Measurements from ENCODE around the gene SH3GL2.

SH3GL2 gene

DNA sequence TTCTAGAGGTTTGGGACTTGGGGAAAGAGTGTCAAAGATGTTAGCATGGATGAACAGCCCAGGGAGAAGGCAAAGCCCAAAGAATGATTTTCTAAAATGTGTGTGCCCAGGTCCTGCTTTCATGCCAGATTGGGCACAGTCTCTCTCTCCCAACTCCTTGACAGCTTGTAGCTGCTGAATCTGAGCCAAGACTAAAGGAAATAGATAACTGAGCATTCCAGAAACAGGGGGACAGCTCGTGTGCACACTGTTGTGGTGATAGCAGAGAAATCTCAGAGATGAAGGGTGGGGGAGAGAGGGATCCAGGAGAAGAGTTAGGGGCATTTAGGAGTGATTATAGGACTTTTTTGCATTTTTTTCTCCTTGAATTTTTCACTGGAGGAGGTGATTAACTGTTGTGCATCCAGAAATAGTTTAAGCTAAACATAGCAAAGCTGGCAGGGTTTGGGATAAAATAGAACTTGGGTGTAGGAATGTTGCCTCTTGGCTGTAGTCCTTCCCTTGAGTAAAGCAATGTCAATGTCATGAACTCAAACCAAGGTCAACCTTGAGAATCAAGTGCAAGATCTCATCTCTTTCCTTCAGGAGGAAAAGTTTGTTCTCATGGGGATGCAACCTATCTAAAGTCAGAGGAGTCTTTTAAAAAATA, 245.9 kb downstream of the SH3GL2 start:
- Histone ChIP-seq H3K9me3 (ENCODE audit: insufficient read depth, low read depth, low read length) (no peaks in the 10 kb centered on the region), H3K36me3 (ENCODE audit: insufficient read depth, low read depth, low read length) (no peaks in the 10 kb centered on the region), H3K4me3 (ENCODE audit: low read length) (no peak overlapping the region), H3K9ac (ENCODE audit: low read depth, low read length) (no peak overlapping the region), H3K27me3 (ENCODE audit: insufficient read depth, low read length) (no peaks in the 10 kb centered on the region), H3K4me1 (ENCODE audit: insufficient read depth, low read length) (peaks cover 9% of the 10 kb centered on the region), H3K27ac (ENCODE audit: low read length) (no peak overlapping the region)

DNA sequence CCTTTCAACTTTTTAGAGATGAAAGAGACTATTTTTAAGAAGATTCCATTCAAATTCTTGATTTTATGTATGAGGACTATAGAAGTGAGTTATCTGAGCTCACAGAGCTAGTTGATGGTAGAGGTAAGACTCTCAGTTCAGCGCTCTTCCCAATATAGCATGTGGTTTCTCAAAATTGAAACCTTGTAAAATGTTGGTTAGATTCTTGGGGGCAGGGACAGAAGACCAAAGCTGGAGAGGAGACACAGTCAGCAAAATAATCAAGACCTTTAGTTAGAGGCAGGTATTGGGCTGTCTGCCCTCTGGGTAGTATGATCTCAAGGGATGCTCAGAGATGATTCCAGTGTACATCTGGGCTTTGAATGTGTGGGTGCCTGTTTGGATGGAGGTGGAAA, 246.4 kb downstream of the SH3GL2 start:
- Histone ChIP-seq H3K27ac (ENCODE audit: low read length) (no peak overlapping the region), H3K9ac (ENCODE audit: low read depth, low read length) (no peak overlapping the region), H3K27me3 (ENCODE audit: insufficient read depth, low read length) (no peaks in the 10 kb centered on the region), H3K4me1 (ENCODE audit: insufficient read depth, low read length) (peaks cover 11% of the 10 kb centered on the region), H3K4me3 (ENCODE audit: low read length) (no peak overlapping the region), H3K9me3 (ENCODE audit: insufficient read depth, low read depth, low read length) (no peaks in the 10 kb centered on the region), H3K36me3 (ENCODE audit: insufficient read depth, low read depth, low read length) (no peaks in the 10 kb centered on the region)

DNA sequence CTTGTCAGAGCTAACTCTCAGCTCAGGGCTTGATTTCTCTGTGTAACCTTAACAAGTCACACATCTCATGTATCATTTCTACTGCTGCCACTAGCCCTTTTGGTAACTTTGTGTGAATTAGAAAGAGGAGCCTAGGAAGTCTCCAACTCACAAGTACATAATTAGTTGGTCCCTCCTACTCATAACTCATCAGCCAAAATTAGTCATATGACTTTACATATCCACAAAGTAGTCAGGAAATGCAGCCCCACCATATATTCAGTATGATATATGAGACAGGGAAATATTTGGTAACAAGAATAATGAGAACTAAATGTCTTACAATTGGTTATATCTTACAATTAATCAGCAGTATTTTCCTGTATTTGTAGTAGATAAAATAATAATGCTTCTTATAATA, 250.2 kb downstream of the SH3GL2 start:
- Histone ChIP-seq H3K36me3 (ENCODE audit: insufficient read depth, low read depth, low read length) (no peaks in the 10 kb centered on the region), H3K4me1 (ENCODE audit: insufficient read depth, low read length) (peaks cover 12% of the 10 kb centered on the region), H3K9me3 (ENCODE audit: insufficient read depth, low read depth, low read length) (no peaks in the 10 kb centered on the region), H3K27me3 (ENCODE audit: insufficient read depth, low read length) (no peaks in the 10 kb centered on the region), H3K27ac (ENCODE audit: low read length) (no peak overlapping the region), H3K4me3 (ENCODE audit: low read length) (no peak overlapping the region), H3K9ac (ENCODE audit: low read depth, low read length) (no peak overlapping the region)

DNA sequence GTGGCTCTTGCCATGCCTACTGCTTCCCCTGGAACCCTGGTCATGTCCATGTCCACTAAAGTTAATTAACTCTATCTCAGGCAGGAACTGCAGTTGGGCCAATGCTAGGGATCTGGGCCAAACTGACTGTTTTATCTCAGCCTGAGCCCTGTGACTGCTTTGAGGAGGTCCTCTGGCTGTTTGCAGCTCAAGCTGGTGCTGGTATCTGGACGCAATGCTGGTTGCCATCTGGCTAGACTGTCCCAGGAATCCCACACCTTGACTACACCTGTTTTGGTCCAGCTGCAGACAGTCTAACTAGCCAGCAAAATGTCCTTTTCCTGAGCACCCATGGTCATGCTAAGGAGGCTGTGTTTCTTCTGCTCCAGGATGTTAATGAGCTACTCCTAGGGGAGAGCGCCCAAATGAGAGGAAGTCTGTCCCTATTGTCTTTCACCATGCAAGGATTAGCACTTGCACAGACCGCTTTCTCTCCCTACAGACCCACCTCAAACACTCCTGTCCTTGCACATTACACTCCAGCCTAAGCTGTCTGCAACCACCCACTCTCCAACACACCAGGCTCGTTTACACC, 251.0 kb downstream of the SH3GL2 start:
- no peaks in the 10 kb centered on the region for H3K9me3 ChIP-seq (ENCODE audit: insufficient read depth, low read depth, low read length)
- no peak overlapping the region for H3K9ac ChIP-seq (ENCODE audit: low read depth, low read length)
- no peak overlapping the region for H3K27ac ChIP-seq (ENCODE audit: low read length)
- no peaks in the 10 kb centered on the region for H3K27me3 ChIP-seq (ENCODE audit: insufficient read depth, low read length)
- H3K4me1 ChIP-seq (ENCODE audit: insufficient read depth, low read length), result peaks cover 7% of the 10 kb centered on the region; the same call in 1 of the 2 replicates
- H3K4me3 ChIP-seq (ENCODE audit: low read length), result no peak overlapping the region
- H3K36me3 ChIP-seq (ENCODE audit: insufficient read depth, low read depth, low read length), result no peaks in the 10 kb centered on the region

DNA sequence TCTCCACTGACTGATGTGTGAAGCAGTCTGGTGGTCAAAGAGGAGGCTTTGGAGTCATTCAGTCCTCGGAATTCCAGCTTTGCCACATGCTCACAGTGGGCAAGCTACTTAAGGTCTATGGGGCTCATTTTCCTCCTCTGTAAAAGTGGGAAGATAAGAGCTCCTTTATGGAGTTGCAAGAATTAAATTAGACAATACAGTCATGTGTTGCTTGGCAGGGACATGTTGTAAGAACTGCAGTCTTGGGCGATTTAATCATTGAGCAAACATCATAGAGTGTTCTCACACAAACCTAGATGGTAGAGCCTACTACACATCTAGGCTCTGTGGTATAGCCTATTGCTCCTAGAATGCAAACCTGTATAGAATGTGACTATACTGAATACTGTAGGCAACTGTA, 253.9 kb downstream of the SH3GL2 start:
- H3K4me1 ChIP-seq (ENCODE audit: insufficient read depth, low read length), result 0 out of 2 replicates have a peak, but pooled peaks cover 3% of the 10 kb centered on the region
- no peaks in the 10 kb centered on the region for H3K27me3 ChIP-seq (ENCODE audit: insufficient read depth, low read length)
- H3K4me3 ChIP-seq (ENCODE audit: low read length), result no peak overlapping the region
- no peaks in the 10 kb centered on the region for H3K36me3 ChIP-seq (ENCODE audit: insufficient read depth, low read depth, low read length)
- no peaks in the 10 kb centered on the region for H3K9me3 ChIP-seq (ENCODE audit: insufficient read depth, low read depth, low read length)
- no peak overlapping the region for H3K9ac ChIP-seq (ENCODE audit: low read depth, low read length)
- no peak overlapping the region for H3K27ac ChIP-seq (ENCODE audit: low read length)

DNA sequence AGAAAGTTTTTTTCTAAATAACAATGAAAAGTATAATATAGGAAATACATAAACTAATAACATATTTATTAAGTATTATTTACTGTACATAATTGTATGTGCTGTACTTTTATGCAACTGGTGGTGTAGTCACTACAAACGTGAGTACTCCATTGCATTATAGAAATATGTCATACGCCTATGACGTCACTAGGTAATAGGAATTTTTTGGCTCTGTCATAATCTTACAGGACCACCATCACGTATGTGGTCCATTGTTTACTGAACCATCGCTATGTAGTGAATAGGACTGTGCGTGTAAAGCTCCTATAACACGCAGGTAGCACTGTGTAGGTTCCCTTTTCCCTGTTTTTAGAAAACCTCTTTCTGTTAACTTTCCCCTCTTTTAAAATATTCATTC, 255.0 kb downstream of the SH3GL2 start:
- Histone ChIP-seq H3K27me3 (ENCODE audit: insufficient read depth, low read length) (no peaks in the 10 kb centered on the region), H3K9me3 (ENCODE audit: insufficient read depth, low read depth, low read length) (no peaks in the 10 kb centered on the region), H3K36me3 (ENCODE audit: insufficient read depth, low read depth, low read length) (no peaks in the 10 kb centered on the region), H3K4me3 (ENCODE audit: low read length) (no peak overlapping the region), H3K27ac (ENCODE audit: low read length) (no peak overlapping the region), H3K9ac (ENCODE audit: low read depth, low read length) (no peak overlapping the region), H3K4me1 (ENCODE audit: insufficient read depth, low read length) (0 out of 2 replicates have a peak, but pooled peaks cover 3% of the 10 kb centered on the region)

DNA sequence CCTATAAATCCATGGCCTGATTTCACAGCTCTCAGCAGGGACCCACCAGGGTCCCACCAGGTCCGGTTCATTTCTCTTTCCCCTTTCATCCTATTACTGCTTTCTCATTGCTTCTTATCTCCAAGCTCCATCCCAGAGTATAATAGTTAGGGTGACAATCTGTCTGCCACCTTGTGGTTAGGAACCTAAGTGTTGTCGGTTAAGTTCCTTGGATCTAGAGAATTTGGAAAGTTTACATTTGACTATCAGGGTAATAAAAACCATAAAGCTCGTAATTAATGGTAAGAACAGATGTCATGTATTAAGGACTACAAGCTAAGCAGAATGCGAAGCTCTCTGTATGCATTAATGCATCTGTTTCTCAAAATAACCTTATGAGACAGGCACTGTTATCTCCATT, 259.1 kb downstream of the SH3GL2 start:
- Histone ChIP-seq H3K9ac (ENCODE audit: low read depth, low read length) (no peak overlapping the region), H3K9me3 (ENCODE audit: insufficient read depth, low read depth, low read length) (no peaks in the 10 kb centered on the region), H3K36me3 (ENCODE audit: insufficient read depth, low read depth, low read length) (no peaks in the 10 kb centered on the region), H3K27me3 (ENCODE audit: insufficient read depth, low read length) (no peaks in the 10 kb centered on the region), H3K27ac (ENCODE audit: low read length) (no peak overlapping the region), H3K4me3 (ENCODE audit: low read length) (no peak overlapping the region), H3K4me1 (ENCODE audit: insufficient read depth, low read length) (no peaks in the 10 kb centered on the region)

DNA sequence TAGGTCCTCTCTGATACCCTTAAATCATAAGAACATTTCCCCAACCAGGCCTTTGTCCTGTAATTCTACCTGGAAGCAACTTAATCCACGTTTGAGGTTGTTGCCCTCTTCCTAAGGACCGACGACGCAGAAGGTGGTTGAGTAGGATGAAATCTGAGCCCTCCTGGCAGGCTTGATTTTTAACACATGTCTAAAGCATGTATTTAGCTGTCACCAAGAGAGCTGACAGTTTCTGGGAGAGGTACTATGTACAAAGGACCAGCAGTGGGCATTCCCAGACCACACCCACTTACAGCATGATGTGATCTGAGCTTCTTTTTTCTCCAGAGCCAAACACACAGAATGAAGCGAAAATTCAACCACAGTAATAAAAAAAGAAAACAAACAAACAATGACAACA, 260.9 kb downstream of the SH3GL2 start:
- Histone ChIP-seq H3K9me3 (ENCODE audit: insufficient read depth, low read depth, low read length) (peaks cover 9% of the 10 kb centered on the region; the same call in 1 of the 2 replicates), H3K27ac (ENCODE audit: low read length) (no peak overlapping the region), H3K4me3 (ENCODE audit: low read length) (no peak overlapping the region), H3K27me3 (ENCODE audit: insufficient read depth, low read length) (no peaks in the 10 kb centered on the region), H3K9ac (ENCODE audit: low read depth, low read length) (no peak overlapping the region), H3K4me1 (ENCODE audit: insufficient read depth, low read length) (no peaks in the 10 kb centered on the region), H3K36me3 (ENCODE audit: insufficient read depth, low read depth, low read length) (no peaks in the 10 kb centered on the region)

DNA sequence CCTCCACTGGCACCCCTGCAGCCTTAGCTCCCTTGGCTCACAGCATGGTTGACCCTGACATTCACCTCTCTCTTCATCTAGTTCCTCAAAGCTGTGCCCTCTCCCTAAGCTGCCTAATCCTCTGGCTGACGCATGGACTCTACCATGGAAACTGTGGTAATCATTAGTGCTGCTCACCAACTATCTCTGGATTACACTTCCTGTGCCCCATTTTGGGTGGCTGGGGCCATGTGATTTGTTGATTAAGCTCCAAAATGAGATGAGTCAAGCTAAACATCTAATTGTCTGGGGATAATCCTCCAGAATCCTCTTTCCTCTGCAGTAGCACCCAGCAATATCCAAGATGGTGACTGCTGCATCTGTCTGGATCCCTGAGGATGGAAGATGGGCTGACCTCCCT, 264.4 kb downstream of the SH3GL2 start:
- Histone ChIP-seq H3K4me1 (ENCODE audit: insufficient read depth, low read length) (no peaks in the 10 kb centered on the region), H3K36me3 (ENCODE audit: insufficient read depth, low read depth, low read length) (no peaks in the 10 kb centered on the region), H3K27ac (ENCODE audit: low read length) (no peak overlapping the region), H3K9ac (ENCODE audit: low read depth, low read length) (no peak overlapping the region), H3K4me3 (ENCODE audit: low read length) (no peak overlapping the region), H3K9me3 (ENCODE audit: insufficient read depth, low read depth, low read length) (peaks cover 15% of the 10 kb centered on the region; the same call in 1 of the 2 replicates), H3K27me3 (ENCODE audit: insufficient read depth, low read length) (no peaks in the 10 kb centered on the region)
